HUES48 (cell line): ENCODE measurements around the gene TXLNA.
"Not testable (repeated sequence)": the region's sequence is repeated elsewhere in the genome, so short reads cannot be mapped to it uniquely, and the experiment has no call there.

Experiments used
- H3K27ac ChIP-seq: one replicate; pipeline ENCODE4 v1.7.0; 2013; ENCODE audit warnings: low read depth, low read length, inconsistent platforms
- H3K27me3 ChIP-seq: 2 replicates; pipeline ENCODE4 v1.6.1; 2013; ENCODE audit warnings: mild to moderate bottlenecking, low read length; ENCODE audit not compliant: control insufficient read depth, insufficient read depth
- H3K36me3 ChIP-seq: 2 replicates; pipeline ENCODE4 v1.6.1; 2013; ENCODE audit warnings: low read length; ENCODE audit not compliant: control insufficient read depth, insufficient read depth
- H3K4me1 ChIP-seq: 2 replicates; pipeline ENCODE4 v1.6.1; 2013; ENCODE audit warnings: mild to moderate bottlenecking, low read length; ENCODE audit not compliant: control insufficient read depth, insufficient read depth
- H3K4me3 ChIP-seq: 2 replicates; pipeline ENCODE4 v1.5.1; 2013; ENCODE audit warnings: mild to moderate bottlenecking, low read depth, low read length
- H3K9ac ChIP-seq: 2 replicates; pipeline ENCODE4 v1.6.1; 2013; ENCODE audit warnings: mild to moderate bottlenecking, low read depth, low read length, moderate library complexity
- H3K9me3 ChIP-seq: 2 replicates; pipeline ENCODE4 v1.6.1; 2013; ENCODE audit warnings: low read length; ENCODE audit not compliant: control insufficient read depth, insufficient read depth

Gene TXLNA

DNA sequence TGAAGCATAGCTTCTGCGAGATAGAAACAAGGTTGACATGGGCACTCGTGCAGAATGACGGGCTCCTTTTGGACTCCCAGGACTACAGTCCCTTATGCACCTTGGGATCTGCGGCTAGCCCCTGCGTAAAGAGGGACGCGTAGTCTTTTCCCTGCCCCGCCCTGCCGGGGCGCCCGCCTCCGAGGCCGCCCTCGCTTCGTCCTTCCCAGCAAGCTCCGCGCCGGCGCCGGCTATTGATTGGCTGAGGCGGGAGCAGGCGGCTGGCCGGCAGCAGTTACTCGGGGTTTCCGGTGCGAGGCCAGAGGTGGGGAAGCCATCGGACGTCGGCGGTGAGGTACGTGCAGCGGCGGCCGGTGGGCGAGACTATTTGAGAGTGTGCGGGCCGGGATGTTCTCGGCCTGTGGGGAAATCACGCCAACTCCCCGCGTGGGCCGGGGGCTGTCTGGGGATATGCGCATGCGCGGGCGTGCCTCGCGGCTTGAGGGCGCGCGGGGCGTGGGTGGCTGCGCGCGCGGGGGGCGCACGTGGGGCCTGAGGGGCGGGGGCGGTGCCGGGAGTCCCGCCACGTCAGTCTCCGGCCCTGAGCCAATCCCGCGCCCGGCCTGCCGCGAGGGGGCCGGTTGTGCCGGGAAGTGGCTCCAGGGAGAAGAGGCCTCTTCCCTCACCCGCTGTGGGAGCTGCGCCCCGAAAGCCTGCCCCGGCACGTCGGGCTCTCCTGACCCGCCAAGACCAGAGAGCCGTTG is at the start of gene TXLNA:
Gene TXLNA, plus strand, starts transcription at position 233 of the 743 bp plus-strand sequence. CDS start 671 bp downstream, outside the sequence.
- Histone ChIP-seq H3K4me1 (peaks cover 19% of the 10 kb centered on the region), H3K36me3 (peaks cover 40% of the 10 kb centered on the region), H3K27ac (peak within 1 kb of the TSS; percentile 94), H3K9me3 (no peaks in the 10 kb centered on the region), H3K27me3 (no peaks in the 10 kb centered on the region), H3K9ac (peak within 1 kb of the TSS; percentile 61), H3K4me3 (peak within 1 kb of the TSS; percentile 72)

DNA sequence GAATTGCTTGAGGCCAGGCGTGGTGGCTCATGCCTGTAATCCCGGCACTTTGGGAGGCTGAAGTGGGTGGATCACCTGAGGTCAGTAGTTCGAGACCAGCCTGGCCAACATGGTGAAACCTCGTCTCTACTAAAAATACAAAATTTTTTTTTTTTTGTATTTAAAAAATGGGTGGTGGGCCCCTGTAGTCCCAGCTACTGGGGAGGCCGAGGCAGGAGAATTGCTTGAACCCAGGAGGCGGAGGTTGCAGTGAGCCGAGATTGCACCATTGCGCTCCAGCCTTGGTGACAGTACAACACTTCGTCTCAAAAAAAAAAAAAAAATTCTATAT is 45.6 kb upstream of the TXLNA start:
- H3K9ac ChIP-seq, H3K9me3 ChIP-seq, H3K4me3 ChIP-seq, H3K27ac ChIP-seq, H3K36me3 ChIP-seq, H3K4me1 ChIP-seq, H3K27me3 ChIP-seq: not testable (repeated sequence)

DNA sequence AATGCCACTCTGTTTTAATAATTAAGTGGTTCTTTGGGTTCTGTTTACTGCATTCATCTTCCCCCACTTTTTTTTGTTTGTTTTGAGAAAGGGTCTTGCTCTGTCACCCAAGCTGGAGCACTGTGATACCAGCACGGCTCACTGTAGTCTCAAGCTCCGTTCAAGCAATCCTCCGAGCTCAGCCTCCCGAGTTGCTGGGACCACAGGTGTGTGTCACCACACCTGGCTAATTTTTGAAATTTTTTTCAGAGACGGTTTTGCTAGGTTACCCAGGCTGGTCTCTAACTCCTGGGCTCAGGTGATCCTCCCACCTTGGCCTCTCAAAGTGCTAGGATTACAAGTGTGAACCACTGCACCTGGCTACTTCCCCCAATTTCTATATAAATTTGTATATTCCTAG is 42.4 kb upstream of the TXLNA start:
- Histone ChIP-seq H3K27ac (no peak overlapping the region), H3K36me3 (no peaks in the 10 kb centered on the region), H3K27me3 (no peaks in the 10 kb centered on the region), H3K9me3 (no peaks in the 10 kb centered on the region), H3K4me3 (no peak overlapping the region), H3K4me1 (no peaks in the 10 kb centered on the region), H3K9ac (no peak overlapping the region)

DNA sequence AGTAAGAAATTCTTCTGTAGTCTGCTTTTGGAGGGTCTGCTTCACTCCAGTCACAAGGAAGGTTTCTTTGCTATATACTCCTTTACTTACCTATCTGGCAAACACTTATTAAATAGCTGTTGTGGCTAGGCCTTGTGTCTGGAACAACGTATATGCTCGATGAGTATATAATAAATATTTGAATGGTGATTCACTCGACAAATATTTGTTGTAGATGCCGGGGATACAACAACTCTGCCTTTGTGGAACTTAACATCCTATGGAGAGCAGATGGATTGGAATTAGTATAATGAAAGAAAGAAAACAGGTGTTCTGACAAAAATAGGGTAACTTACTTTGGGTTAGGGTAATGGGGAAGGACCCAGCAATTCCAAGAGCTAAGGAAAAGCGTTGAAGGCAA is 40.5 kb upstream of the TXLNA start:
- no peak overlapping the region for H3K9ac ChIP-seq
- no peaks in the 10 kb centered on the region for H3K27me3 ChIP-seq
- H3K36me3 ChIP-seq: no peaks in the 10 kb centered on the region
- no peak overlapping the region for H3K4me3 ChIP-seq
- no peaks in the 10 kb centered on the region for H3K4me1 ChIP-seq
- H3K27ac ChIP-seq: no peak overlapping the region
- H3K9me3 ChIP-seq: no peaks in the 10 kb centered on the region

DNA sequence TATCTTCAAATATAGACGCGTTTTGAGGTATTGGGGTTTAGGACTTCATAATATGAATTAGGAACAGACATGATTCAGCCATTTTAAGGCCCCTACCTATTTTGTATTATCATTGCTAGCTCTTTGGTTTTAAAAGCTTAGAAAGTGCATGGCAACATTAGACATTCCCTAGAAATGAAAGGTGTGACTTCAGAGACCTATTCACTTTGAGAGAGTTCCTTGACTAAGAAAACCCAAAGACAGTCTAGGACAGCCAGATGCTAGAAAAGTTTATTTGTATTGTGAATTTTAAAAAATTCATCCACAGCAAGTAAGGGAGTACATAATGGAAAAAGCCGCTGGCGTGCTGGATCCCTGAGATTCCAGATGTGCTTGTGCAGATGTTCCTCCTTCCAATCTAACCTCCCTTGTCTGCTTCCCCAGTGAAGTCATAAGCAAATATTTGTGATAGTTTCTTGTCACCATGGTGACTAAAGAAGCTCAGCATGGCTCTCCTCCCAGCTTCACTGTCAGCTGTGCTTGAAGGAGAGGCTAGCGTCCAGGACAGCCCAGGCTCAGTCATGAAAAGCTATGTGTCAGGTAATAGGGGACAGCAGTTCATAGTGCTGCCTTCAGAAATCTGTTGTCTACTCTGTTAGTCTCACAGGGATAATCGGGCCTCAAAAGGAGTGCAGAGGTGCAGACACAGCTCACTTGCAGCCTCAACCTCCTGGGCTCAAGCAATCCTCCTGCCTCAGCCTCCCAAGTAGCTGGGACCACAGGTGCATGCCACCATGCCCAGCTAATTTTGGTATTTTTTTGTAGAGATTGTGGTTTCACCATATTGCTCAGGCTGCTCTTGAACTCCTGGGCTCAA is 36.8 kb upstream of the TXLNA start:
- peak overlapping the region; percentile 25 for H3K27ac ChIP-seq
- H3K36me3 ChIP-seq: no peaks in the 10 kb centered on the region
- H3K27me3 ChIP-seq: no peaks in the 10 kb centered on the region
- H3K9ac ChIP-seq: no peak overlapping the region
- H3K9me3 ChIP-seq: no peaks in the 10 kb centered on the region
- no peak overlapping the region for H3K4me3 ChIP-seq
- no peaks in the 10 kb centered on the region for H3K4me1 ChIP-seq

DNA sequence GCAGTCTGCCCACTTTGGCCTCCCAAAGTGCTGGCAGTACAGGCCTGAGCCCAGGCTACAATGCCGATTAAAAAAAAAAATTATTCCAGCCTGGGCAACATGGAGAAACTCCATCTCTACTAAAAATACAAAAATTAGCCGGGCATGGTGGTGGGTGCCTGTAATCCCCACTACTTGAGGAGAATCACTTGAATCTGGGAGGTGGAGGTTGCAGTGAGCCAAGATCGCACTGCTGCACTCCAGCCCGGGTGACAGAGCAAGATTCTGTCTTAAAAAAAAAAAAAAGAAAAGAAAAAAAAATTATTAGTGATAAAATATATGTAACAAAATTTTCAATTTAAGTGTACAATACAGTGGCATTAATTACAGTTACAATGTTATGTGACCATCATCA is 36.2 kb upstream of the TXLNA start:
- H3K9me3 ChIP-seq, H3K9ac ChIP-seq, H3K27ac ChIP-seq, H3K27me3 ChIP-seq, H3K4me1 ChIP-seq, H3K36me3 ChIP-seq, H3K4me3 ChIP-seq: not testable (repeated sequence)

DNA sequence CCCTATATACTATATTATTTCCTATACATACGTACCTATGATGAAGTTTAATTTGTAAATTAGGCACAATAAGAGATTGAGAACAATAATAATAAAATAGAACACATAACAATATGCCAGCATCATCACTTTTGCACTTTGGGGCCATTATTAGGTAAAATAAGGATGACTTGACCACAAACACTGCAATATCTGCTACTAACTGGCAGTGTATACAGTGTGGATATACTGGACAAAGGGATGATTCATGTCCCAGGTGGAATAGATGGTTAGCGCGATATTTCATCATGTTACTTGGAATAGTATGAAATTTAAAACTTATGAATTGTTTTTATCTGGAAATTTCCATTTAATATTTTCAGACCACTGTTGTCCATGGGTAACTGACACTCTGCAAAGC is 35.4 kb upstream of the TXLNA start:
- Histone ChIP-seq H3K27me3 (no peaks in the 10 kb centered on the region), H3K27ac (no peak overlapping the region), H3K4me1 (no peaks in the 10 kb centered on the region), H3K9ac (no peak overlapping the region), H3K36me3 (no peaks in the 10 kb centered on the region), H3K9me3 (no peaks in the 10 kb centered on the region), H3K4me3 (no peak overlapping the region)

DNA sequence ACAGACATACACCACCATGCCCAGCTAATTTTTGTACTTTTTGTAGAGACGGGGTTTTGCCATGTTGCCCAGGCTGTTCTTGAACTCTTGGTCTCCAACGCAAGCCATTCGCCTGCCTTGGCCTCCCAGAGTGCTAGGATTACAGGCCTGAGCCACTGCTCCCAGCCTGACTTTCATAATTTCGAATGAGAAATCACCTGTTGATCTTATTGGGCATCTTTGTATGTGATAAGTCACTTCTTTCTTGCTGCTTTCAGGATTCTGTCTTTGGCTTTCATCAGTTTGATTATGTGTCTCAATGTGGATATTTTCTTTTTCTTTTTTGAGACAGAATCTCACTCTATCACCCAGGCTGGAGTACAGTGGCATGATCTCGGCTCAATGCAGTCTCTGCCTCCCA is 31.7 kb upstream of the TXLNA start:
- not testable (repeated sequence) for H3K9me3 ChIP-seq, H3K27ac ChIP-seq, H3K36me3 ChIP-seq, H3K27me3 ChIP-seq, H3K4me3 ChIP-seq, H3K9ac ChIP-seq, H3K4me1 ChIP-seq

DNA sequence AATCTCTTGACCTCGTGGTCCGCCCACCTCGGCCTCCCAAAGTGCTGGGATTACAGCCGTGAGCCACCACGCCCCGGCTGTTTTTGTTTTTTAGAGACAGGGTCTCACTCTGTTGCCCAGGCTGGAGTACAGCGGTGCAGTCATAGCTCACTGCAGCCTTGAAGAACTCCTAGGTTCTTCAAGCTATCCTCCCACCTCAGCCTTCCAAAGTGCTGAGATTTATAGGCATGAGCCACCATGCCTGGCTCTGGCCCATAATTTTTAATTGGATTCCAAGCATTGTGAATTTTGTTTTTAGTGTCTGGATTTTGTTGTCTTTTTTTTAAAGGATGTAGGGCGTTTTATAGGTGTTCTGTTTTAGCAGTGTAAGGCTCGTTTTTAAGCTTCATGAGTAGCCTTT is 28.6 kb upstream of the TXLNA start:
- Histone ChIP-seq H3K9ac (no peak overlapping the region), H3K27me3 (no peaks in the 10 kb centered on the region), H3K36me3 (peaks cover 9% of the 10 kb centered on the region; the same call in 1 of the 2 replicates), H3K9me3 (no peaks in the 10 kb centered on the region), H3K4me3 (no peak overlapping the region), H3K4me1 (no peaks in the 10 kb centered on the region), H3K27ac (no peak overlapping the region)

DNA sequence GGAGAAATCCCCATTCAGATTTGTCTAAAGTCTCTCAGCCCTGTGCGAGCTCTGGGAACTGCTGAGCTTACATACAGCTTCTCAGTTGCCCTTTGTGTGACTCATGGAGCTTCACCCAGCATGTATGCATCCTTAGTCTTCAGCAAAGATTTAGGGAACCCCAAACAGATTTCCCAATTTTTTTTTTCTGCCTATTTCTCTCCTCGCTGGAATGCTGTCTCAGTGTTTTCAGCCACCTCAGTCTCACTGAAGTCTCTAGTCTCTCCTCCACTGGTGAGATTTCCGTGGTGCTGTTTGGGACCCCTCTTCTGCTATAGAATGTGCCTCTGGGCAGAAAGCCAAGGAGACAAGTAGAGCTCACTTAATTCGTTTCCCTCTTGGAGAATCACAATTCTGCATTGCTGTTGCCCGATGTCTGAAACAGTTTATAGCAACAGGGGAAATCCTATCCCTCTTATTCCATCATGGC is 28.1 kb upstream of the TXLNA start:
- Histone ChIP-seq H3K4me3 (no peak overlapping the region), H3K27ac (no peak overlapping the region), H3K27me3 (no peaks in the 10 kb centered on the region), H3K9ac (no peak overlapping the region), H3K36me3 (peaks cover 14% of the 10 kb centered on the region), H3K9me3 (no peaks in the 10 kb centered on the region), H3K4me1 (no peaks in the 10 kb centered on the region)

DNA sequence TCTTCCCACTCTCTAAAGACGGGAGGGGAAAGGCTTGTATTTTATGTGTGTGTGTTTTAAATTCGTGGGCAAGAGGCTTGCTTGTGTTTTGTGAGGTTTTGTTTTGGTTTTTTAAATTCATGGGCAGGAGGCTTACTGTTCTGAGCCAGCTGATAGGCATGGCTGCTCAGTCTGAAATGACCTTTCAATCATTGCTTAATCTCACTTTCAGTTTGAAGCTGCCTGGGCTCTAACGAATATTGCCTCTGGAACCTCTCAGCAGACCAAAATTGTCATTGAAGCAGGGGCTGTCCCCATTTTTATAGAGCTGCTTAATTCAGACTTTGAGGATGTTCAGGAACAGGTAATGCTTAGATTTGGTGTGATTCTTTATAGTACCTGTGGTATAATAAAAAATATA is 20.3 kb upstream of the TXLNA start:
- no peaks in the 10 kb centered on the region for H3K4me1 ChIP-seq
- no peak overlapping the region for H3K27ac ChIP-seq
- peaks cover 85% of the 10 kb centered on the region for H3K36me3 ChIP-seq
- no peak overlapping the region for H3K9ac ChIP-seq
- H3K9me3 ChIP-seq: no peaks in the 10 kb centered on the region
- H3K27me3 ChIP-seq: no peaks in the 10 kb centered on the region
- H3K4me3 ChIP-seq: no peak overlapping the region
